Erythroblast (primary cell): Measurements from ENCODE around the gene RNF111.

Source experiments
- GATA1 ChIP-seq: IDR thresholded peaks from 2 replicates; pipeline ENCODE4 v1.6.1; 2011; ENCODE audit warnings: low read depth, mild to moderate bottlenecking, control low read depth, low read length, moderate library complexity
- POLR2A ChIP-seq: IDR thresholded peaks from 2 replicates; pipeline ENCODE4 v1.6.1; 2011; ENCODE audit warnings: mild to moderate bottlenecking, low read length

DNA sequence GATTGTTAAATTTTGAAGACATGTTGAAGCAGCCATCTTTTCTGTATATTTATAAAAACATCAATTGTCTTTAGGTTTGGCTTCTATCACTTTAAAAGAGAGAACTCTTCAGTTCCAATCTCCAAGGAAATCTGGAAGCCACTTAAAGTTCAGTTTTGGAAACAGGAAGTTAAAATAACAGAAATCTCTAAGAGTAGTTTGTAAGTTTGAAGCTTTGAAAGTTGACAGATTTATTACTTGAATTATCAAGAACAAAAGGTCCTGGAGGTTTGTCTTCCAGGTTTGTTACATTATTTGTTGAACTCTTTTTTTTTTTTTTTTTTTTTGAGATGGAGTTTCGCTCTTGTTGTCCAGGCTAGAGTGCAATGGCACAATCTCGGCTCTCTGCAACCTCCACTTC, 30.0 kb downstream of the RNF111 start:
- TF ChIP-seq POLR2A (no peak), GATA1 (no peak)
